ENCODE measurements around the gene ZIC4. TPM values are rescaled to one million over a fixed set of nuclear protein-coding genes. Genes with fewer than 3 reads are reported as not detected.

ZIC4 gene
- total and polyA plus RNA-seq, 10 of the 15 experiments (the other 5 are each of a cell fraction or from before 2014, with no cell fraction given), result not detected

DNA sequence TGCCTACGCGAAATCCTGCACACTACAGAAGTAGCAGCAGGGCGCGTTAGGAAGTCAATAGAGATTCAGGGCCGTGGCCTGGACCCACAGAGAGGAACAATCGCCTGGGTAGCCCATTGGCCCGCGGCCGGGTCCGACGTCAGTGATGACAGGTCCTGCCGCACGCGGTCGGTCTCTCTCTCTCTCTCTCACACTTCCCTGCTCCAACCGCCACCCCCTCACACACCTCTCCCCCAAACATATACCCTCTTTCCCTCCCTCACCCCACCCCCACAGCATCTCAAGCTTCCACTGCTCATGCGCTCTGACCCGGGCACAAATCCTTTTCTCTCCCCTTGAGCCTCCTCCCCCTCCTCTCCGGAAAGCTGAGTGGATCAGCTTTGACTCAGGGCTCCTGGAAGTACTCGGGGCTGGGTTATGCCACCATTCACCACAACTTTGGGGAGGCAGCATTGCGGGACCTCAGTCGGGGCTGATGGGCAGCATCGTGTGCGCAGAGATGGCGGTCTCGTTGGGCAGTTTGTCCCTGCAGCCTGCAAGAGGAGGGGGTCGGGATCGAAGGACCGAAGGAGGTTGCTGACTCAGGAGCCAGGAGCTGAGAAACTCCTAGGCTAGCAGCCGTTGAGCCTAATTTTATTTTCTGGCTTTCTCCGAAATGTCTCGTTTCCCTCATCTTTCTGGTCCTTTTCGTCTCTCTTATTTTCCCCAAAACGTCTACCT, 9.0 kb downstream of the ZIC4 start:
- Histone ChIP-seq H3K9me3 (replicated peaks; ENCODE audit: control insufficient read depth, insufficient read depth, low read length) (peaks cover 4% of the 10 kb centered on the region; the same call in 2 of the 3 replicates), H3K27ac (ENCODE audit: control insufficient read depth, insufficient read depth) (no peak overlapping the region), H3K9ac (ENCODE audit: control insufficient read depth, insufficient read depth, low read length) (no peak overlapping the region), H3K79me2 (ENCODE audit: control insufficient read depth, insufficient read depth, low read length) (no peaks in the 10 kb centered on the region), H4K20me1 (ENCODE audit: control insufficient read depth, insufficient read depth) (no peaks in the 10 kb centered on the region), H3K4me2 (ENCODE audit: control insufficient read depth, insufficient read depth) (no peak overlapping the region), H3K4me3 (no peak overlapping the region), H3K27me3 (replicated peaks in 1 of 2; ENCODE audit: control insufficient read depth in 2 of 2, insufficient read depth in 2 of 2, low read length in 1 of 2) (peaks cover 2 to 11% of the 10 kb centered on the region in 2 experiments), H2AFZ (ENCODE audit: control insufficient read depth, low read depth, low read length) (no peak overlapping the region), H3K36me3 (ENCODE audit: control insufficient read depth in 2 of 2, insufficient read depth in 2 of 2, low read length in 1 of 2) (no peaks in the 10 kb centered on the region), H3K4me1 (ENCODE audit: control insufficient read depth, insufficient read depth, low read length) (no peaks in the 10 kb centered on the region)
- 46% methylated on average over 25 of the region's 34 CpGs for WGBS (ENCODE audit: insufficient coverage, insufficient replicate concordance, low lambda C conversion rate, missing lambda C conversion rate)
- no TSS peak for BruUV-seq (replicated peaks)
- no peak for ATAC-seq
- ChIA-PET CTCF (no interaction called here), SMC1A (ENCODE audit: uncharacterized antibody, unreplicated experiment) (interaction anchor here (0.8 kb wide), 1 partner anchor 14 kb away, joined by 3 read pairs; no protein-coding TSS in a partner anchor), POLR2A (no interaction called here), RAD21 (ENCODE audit: unreplicated experiment) (no interaction called here)
- intact Hi-C loops (cut with micrococcal nuclease; ENCODE audit: unreplicated experiment), result no loop called here
- no peak for DNase-seq (ENCODE audit: low read depth, low spot score)
- no peak for FAIRE-seq
- in situ Hi-C loops (cut with MboI), result no loop called here
- TF ChIP-seq SMAD1 (IDR thresholded peaks at IDR 0.05; ENCODE audit: low read depth, partially characterized antibody) (no peak), SUZ12 (IDR thresholded peaks at IDR 0.05; ENCODE audit: unreplicated experiment) (no peak), NFXL1 (IDR thresholded peaks at IDR 0.05; ENCODE audit: borderline replicate concordance) (no peak), ASH2L (IDR thresholded peaks at IDR 0.05; ENCODE audit: borderline replicate concordance, low read depth) (no peak), ZNF622 (IDR thresholded peaks at IDR 0.05) (no peak), ZNF217 (IDR thresholded peaks at IDR 0.05) (no peak), STAT3 (IDR thresholded peaks at IDR 0.05; ENCODE audit: low read depth, low read length) (no peak), KDM1A (IDR thresholded peaks at IDR 0.05; ENCODE audit: borderline replicate concordance) (no peak), MTA3 (IDR thresholded peaks at IDR 0.05; ENCODE audit: borderline replicate concordance, low read length) (no peak)
- TF ChIP-seq, protein P1, sequence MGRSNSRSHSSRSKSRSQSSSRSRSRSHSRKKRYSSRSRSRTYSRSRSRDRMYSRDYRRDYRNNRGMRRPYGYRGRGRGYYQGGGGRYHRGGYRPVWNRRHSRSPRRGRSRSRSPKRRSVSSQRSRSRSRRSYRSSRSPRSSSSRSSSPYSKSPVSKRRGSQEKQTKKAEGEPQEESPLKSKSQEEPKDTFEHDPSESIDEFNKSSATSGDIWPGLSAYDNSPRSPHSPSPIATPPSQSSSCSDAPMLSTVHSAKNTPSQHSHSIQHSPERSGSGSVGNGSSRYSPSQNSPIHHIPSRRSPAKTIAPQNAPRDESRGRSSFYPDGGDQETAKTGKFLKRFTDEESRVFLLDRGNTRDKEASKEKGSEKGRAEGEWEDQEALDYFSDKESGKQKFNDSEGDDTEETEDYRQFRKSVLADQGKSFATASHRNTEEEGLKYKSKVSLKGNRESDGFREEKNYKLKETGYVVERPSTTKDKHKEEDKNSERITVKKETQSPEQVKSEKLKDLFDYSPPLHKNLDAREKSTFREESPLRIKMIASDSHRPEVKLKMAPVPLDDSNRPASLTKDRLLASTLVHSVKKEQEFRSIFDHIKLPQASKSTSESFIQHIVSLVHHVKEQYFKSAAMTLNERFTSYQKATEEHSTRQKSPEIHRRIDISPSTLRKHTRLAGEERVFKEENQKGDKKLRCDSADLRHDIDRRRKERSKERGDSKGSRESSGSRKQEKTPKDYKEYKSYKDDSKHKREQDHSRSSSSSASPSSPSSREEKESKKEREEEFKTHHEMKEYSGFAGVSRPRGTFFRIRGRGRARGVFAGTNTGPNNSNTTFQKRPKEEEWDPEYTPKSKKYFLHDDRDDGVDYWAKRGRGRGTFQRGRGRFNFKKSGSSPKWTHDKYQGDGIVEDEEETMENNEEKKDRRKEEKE (IDR thresholded peaks at IDR 0.05), result no peak
- TF ChIP-seq, protein P2, sequence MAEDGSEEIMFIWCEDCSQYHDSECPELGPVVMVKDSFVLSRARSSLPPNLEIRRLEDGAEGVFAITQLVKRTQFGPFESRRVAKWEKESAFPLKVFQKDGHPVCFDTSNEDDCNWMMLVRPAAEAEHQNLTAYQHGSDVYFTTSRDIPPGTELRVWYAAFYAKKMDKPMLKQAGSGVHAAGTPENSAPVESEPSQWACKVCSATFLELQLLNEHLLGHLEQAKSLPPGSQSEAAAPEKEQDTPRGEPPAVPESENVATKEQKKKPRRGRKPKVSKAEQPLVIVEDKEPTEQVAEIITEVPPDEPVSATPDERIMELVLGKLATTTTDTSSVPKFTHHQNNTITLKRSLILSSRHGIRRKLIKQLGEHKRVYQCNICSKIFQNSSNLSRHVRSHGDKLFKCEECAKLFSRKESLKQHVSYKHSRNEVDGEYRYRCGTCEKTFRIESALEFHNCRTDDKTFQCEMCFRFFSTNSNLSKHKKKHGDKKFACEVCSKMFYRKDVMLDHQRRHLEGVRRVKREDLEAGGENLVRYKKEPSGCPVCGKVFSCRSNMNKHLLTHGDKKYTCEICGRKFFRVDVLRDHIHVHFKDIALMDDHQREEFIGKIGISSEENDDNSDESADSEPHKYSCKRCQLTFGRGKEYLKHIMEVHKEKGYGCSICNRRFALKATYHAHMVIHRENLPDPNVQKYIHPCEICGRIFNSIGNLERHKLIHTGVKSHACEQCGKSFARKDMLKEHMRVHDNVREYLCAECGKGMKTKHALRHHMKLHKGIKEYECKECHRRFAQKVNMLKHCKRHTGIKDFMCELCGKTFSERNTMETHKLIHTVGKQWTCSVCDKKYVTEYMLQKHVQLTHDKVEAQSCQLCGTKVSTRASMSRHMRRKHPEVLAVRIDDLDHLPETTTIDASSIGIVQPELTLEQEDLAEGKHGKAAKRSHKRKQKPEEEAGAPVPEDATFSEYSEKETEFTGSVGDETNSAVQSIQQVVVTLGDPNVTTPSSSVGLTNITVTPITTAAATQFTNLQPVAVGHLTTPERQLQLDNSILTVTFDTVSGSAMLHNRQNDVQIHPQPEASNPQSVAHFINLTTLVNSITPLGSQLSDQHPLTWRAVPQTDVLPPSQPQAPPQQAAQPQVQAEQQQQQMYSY (CRISPR knock-in tag; IDR thresholded peaks at IDR 0.05), result no peak
- TF ChIP-seq, protein P3, sequence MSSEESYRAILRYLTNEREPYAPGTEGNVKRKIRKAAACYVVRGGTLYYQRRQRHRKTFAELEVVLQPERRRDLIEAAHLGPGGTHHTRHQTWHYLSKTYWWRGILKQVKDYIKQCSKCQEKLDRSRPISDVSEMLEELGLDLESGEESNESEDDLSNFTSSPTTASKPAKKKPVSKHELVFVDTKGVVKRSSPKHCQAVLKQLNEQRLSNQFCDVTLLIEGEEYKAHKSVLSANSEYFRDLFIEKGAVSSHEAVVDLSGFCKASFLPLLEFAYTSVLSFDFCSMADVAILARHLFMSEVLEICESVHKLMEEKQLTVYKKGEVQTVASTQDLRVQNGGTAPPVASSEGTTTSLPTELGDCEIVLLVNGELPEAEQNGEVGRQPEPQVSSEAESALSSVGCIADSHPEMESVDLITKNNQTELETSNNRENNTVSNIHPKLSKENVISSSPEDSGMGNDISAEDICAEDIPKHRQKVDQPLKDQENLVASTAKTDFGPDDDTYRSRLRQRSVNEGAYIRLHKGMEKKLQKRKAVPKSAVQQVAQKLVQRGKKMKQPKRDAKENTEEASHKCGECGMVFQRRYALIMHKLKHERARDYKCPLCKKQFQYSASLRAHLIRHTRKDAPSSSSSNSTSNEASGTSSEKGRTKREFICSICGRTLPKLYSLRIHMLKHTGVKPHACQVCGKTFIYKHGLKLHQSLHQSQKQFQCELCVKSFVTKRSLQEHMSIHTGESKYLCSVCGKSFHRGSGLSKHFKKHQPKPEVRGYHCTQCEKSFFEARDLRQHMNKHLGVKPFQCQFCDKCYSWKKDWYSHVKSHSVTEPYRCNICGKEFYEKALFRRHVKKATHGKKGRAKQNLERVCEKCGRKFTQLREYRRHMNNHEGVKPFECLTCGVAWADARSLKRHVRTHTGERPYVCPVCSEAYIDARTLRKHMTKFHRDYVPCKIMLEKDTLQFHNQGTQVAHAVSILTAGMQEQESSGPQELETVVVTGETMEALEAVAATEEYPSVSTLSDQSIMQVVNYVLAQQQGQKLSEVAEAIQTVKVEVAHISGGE (CRISPR knock-in tag; IDR thresholded peaks at IDR 0.05), result no peak

All from GM12878 (cell line).